T-helper 1 cell treated with Interleukin-12 subunit alpha and Interleukin-12 subunit beta and Interleukin-4 antibody, amounts not matched to agents 30 μg/mL and 1 μg/mL, for 36 hours (primary cell): ENCODE results near the gene KLRC3.
"Not testable (repeated sequence)": the region's sequence is repeated elsewhere in the genome, so short reads cannot be mapped to it uniquely, and the experiment has no call there.

ENCODE experiments used
- H3K27ac Mint-ChIP-seq: one replicate; pipeline ENCODE4 v1.8.0; 2021; ENCODE audit warnings: mild to moderate bottlenecking, mixed read lengths
- H3K27me3 Mint-ChIP-seq: one replicate; pipeline ENCODE4 v1.8.0; 2021; ENCODE audit warnings: low read depth, mixed read lengths
- H3K36me3 Mint-ChIP-seq: one replicate; pipeline ENCODE4 v1.8.0; 2021; ENCODE audit warnings: low read depth, mixed read lengths
- H3K4me1 Mint-ChIP-seq: one replicate; pipeline ENCODE4 v1.8.0; 2021; ENCODE audit warnings: low read depth, mixed read lengths
- H3K4me3 Mint-ChIP-seq: one replicate; pipeline ENCODE4 v1.8.0; 2021; ENCODE audit warnings: mild to moderate bottlenecking, moderate library complexity, mixed read lengths
- H3K9me3 Mint-ChIP-seq: one replicate; pipeline ENCODE4 v1.8.0; 2021; ENCODE audit warnings: mixed read lengths

KLRC3 gene

DNA sequence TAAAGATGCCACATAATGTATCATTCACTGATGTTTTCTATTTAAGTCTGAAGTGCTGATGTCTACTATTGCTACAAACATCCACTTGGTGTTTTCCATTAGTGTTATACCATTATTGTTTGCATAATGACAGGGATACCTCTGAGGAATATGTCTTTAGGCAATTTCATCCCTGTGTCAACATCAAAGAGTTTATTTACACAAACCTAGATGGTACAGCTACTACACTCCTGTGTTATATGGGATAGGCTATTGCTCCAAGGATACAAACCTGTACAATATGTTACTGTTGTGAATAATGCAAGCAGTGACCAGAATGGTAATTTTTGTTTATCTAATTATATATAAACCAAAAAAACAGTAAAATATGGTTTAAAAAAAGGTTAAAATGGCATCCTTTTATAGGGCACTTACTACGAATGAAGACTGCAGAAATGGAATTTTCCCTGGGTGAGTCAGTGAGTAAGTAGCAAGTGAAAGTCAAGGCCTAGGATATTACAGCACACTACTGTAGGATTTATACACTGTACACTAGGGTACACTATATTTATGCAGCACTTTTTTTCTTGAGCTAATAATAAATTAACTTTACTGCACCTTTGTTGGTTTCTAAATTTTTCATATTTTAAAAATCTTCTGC, 4.0 kb upstream of the KLRC3 start:
- H3K27me3 Mint-ChIP-seq, H3K9me3 Mint-ChIP-seq, H3K4me1 Mint-ChIP-seq, H3K36me3 Mint-ChIP-seq, H3K4me3 Mint-ChIP-seq, H3K27ac Mint-ChIP-seq: not testable (repeated sequence)

DNA sequence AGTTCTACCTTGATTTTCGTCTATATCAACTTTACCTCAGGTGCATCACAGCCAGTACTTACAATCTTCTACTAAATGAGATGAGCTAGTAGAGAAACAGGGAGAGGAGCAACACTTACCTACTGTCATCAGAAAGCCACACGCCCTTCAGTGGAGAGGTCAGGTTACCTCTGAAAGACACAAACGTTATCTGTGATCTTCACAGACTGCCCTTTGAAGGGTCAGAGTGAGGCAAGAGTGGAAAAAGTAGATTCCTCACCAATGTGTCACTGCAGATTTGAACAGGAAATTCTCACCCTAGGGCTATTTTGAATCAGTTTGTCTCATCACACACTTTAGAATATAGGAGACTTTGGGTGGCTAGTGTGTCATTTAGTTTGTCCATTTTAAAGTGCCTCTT, 1.8 kb upstream of the KLRC3 start:
- not testable (repeated sequence) for H3K36me3 Mint-ChIP-seq, H3K27ac Mint-ChIP-seq, H3K9me3 Mint-ChIP-seq, H3K4me1 Mint-ChIP-seq, H3K4me3 Mint-ChIP-seq, H3K27me3 Mint-ChIP-seq

DNA sequence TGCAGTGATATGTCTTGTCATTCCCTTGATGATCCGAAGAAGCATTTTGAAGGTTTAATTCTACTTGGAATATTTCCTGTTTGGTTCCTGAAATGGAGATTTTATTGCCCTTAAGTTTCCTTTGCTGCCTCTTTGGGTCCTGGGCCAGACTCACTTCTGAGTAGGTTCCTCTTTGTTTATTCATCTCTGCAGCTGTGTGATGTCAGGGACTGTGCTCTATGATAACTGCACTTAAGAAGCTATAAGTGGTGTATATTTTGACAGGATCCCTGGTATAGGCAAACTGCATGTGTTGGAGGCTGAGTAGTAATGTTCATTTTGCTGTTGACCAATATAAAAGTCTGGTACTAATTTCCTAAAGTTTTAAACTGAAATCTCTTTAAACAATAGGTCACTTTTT, 11.0 kb downstream of the KLRC3 start, which contains the start of gene KLRC4:
Gene KLRC4 (minus strand): TSS at position 366 of the 400 bp plus-strand sequence. CDS start 182 bp downstream, at position 184.
- H3K27me3 Mint-ChIP-seq = peaks cover 20% of the 10 kb centered on the region
- no peaks in the 10 kb centered on the region for H3K4me1 Mint-ChIP-seq
- no peaks in the 10 kb centered on the region for H3K36me3 Mint-ChIP-seq
- no peak within 1 kb of the TSS for H3K4me3 Mint-ChIP-seq
- H3K27ac Mint-ChIP-seq = no peak within 1 kb of the TSS
- H3K9me3 Mint-ChIP-seq = no peaks in the 10 kb centered on the region

DNA sequence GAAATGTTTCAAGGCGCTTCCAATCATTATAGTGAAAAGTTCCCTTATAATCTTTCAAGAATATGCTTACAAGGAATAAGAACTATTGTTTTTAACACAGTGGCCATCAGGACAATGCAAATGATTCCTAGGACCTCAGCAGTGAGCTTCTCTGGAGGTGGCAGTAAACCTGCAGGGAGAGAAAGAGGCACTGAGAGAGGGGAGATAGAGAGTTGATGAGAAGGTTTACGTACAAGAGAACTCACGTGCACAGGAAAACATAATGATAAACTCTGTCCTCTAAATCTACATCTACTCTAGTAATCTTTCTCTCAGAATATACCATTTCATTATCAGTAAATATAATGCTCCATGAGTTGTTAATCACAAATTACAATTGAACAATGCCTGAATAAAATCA, 11.6 kb downstream of the KLRC3 start:
- H3K27ac Mint-ChIP-seq = no peak overlapping the region

DNA sequence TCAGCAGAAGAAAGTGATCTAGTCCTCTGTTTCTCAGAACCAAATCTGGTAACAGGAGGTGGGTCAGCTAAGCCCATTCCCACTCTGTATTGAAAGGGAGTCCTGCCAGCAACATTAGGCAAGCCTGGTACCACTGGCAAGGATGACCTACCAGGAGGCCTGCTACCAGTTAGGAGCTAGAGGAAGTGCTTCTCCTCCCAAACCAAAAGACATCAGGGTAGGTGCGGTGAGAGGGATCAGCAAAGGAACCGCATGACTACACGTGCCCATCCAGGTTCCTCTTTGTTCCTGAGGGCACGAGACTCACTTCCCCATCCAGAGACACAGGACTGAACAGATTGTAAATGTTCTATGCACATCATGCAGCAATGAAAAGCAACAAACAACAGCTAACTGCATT, 13.7 kb downstream of the KLRC3 start:
- H3K4me1 Mint-ChIP-seq = no peaks in the 10 kb centered on the region
- H3K9me3 Mint-ChIP-seq = no peaks in the 10 kb centered on the region
- no peaks in the 10 kb centered on the region for H3K36me3 Mint-ChIP-seq
- H3K4me3 Mint-ChIP-seq = no peak overlapping the region
- H3K27ac Mint-ChIP-seq = no peak overlapping the region
- peaks cover 20% of the 10 kb centered on the region for H3K27me3 Mint-ChIP-seq

More for the DNA sequence above, 11.6 kb downstream of the KLRC3 start:
- H3K9me3 Mint-ChIP-seq = no peaks in the 10 kb centered on the region
- H3K4me1 Mint-ChIP-seq = no peaks in the 10 kb centered on the region
- no peak overlapping the region for H3K4me3 Mint-ChIP-seq
- peaks cover 19% of the 10 kb centered on the region for H3K27me3 Mint-ChIP-seq
- H3K36me3 Mint-ChIP-seq = no peaks in the 10 kb centered on the region

DNA sequence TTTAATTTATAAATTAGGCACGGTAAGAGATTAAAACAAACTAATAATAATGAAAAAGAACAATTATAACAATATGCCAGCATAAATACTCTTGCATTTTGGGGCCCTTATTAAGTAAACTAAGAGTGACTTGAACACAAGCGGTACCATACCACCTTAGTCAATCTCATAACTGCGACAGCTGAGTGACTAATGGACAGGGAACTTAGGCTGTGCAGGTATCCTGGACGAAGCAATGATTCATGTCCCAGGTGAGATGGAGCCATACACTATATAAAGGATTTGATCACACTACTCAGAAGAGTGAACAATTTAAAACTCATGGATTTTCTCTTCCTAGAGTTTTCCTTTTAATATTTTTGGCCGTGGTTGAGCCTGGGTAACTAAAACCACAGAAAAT, 15.1 kb downstream of the KLRC3 start:
- H3K27me3 Mint-ChIP-seq = peaks cover 25% of the 10 kb centered on the region
- no peaks in the 10 kb centered on the region for H3K4me1 Mint-ChIP-seq
- H3K36me3 Mint-ChIP-seq = no peaks in the 10 kb centered on the region
- H3K9me3 Mint-ChIP-seq = no peaks in the 10 kb centered on the region
- no peak overlapping the region for H3K27ac Mint-ChIP-seq
- H3K4me3 Mint-ChIP-seq = no peak overlapping the region

DNA sequence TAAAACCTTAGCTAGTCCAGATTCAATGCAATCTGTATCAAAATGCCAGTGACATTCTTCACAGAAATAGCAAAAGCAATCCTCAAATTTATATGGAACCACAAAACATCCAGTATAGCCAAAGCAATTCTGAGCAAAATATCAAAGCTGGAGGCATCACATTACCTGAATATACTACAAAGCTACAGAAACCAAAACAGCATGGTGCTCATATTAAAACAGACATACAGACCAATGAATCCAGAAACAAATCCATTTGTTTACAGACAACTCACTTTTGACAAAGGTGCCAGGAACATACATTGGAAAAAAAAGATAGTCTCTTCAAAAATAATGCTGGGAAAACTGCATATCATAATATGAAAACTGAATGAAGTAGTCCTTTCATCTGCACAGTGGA, 15.6 kb downstream of the KLRC3 start:
- Mint-ChIP-seq H3K27me3 (peaks cover 25% of the 10 kb centered on the region), H3K27ac (no peak overlapping the region), H3K4me1 (no peaks in the 10 kb centered on the region), H3K9me3 (no peaks in the 10 kb centered on the region), H3K36me3 (no peaks in the 10 kb centered on the region), H3K4me3 (no peak overlapping the region)

DNA sequence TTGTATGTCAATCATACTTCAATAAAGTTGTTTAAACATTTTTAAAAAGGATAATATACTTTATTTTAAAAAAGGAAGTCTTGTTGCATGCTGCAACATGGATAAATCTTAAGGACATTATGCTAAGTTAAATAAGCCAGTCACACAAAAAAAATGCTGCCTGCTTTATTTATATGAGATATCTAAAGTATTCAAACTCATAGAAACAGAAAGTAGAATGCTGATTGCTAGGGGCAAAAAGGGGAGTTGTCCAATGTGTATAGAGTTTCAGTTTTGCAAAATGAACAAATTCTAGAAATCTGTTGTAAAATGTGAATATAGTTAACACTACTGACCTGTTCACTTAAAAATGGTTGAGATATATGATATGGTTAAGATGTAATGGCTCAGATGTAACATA, 19.6 kb downstream of the KLRC3 start:
- Mint-ChIP-seq H3K27ac (no peak overlapping the region), H3K36me3 (no peaks in the 10 kb centered on the region), H3K4me1 (no peaks in the 10 kb centered on the region), H3K9me3 (no peaks in the 10 kb centered on the region), H3K27me3 (peaks cover 20% of the 10 kb centered on the region), H3K4me3 (no peak overlapping the region)

DNA sequence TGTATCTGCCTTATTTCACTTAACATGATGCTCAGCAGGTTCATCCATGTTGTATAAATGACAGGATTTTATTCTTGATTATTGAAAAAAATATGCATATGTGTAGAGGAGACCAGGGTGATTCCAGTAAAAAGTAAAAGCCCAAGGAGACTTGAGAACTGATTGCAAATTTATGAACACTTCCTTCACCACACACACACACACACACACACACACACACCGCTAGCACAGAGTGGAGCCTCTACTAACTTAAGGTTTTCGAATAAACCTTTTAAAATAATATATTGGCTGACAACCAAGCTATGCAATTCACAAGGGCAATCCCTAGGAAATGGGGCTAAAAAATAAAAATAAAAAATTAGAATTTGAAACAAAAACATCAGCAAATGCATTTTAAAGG, 22.2 kb downstream of the KLRC3 start:
- H3K27ac Mint-ChIP-seq = no peak overlapping the region
- no peaks in the 10 kb centered on the region for H3K9me3 Mint-ChIP-seq
- no peaks in the 10 kb centered on the region for H3K4me1 Mint-ChIP-seq
- peaks cover 29% of the 10 kb centered on the region for H3K27me3 Mint-ChIP-seq
- H3K36me3 Mint-ChIP-seq = no peaks in the 10 kb centered on the region
- H3K4me3 Mint-ChIP-seq = no peak overlapping the region

DNA sequence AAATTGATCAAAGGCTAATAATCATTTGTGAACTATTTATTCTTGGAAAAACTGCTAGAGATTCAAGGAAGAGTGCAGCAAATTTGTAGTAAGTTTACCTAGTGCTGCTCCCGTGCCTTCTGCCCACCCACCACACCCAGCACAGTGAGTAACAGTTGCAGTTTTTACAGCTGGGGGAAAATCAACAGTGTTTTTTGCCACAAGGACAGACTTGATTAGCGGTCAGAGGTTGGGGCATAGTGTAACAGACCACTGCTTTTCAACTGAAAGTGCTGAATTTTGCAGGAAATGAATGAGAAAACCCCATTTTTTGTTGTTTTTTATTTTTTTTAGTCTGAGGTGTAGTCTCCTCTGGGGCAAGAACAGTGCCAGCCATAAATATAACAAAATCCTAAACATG, 23.1 kb downstream of the KLRC3 start:
- peaks cover 30% of the 10 kb centered on the region for H3K27me3 Mint-ChIP-seq
- no peaks in the 10 kb centered on the region for H3K4me1 Mint-ChIP-seq
- H3K4me3 Mint-ChIP-seq = no peak overlapping the region
- no peak overlapping the region for H3K27ac Mint-ChIP-seq
- H3K9me3 Mint-ChIP-seq = no peaks in the 10 kb centered on the region
- no peaks in the 10 kb centered on the region for H3K36me3 Mint-ChIP-seq

DNA sequence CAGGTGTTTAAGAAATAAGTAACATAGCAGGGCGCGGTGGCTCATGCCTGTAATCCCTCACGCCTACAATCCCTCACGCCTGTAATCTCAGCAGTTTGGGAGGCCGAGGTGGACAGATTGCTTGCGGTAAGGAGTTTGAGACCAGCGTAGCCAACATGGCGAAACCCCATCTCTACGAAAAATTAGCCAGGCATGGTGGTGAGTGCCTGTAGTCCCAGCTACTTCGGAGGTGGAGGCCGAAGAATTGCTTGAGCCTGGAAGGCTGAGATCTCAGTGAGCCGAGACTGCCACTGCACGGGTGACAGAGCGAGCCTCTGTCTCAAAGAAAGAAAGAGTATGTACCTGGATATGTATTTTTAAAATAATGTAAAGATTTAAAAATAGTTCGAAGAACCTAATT, 24.2 kb downstream of the KLRC3 start:
- not testable (repeated sequence) for H3K4me3 Mint-ChIP-seq, H3K4me1 Mint-ChIP-seq, H3K27ac Mint-ChIP-seq, H3K9me3 Mint-ChIP-seq, H3K36me3 Mint-ChIP-seq
- peaks cover 33% of the 10 kb centered on the region for H3K27me3 Mint-ChIP-seq

DNA sequence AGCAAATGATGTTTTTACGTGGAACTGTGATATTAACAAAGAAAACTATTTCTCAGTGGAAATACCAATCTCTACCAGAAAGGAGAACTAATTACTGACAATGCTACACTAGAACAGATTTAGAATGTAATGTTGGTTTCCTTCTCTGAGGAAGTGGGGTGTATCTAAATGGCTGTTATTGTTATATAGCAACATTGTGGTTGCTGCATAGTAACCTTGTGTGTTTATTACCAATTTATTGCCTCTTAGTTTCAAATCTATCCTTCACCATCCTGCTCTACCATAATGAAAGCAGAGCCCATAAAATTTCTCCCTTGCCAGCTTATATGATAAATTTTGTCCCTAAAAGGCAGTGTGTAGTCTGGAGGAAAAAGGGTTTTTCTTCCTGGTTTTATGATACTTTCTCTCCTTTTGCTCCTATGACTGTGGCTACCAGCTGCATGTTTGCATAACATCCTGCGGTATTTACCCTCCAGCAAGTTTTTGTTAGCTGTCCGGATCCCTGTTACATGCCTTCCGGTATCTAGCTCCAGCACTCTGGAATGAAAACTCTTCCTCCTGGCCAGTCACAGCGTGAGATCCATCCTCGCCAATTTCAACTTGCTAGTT, 24.9 kb downstream of the KLRC3 start:
- Mint-ChIP-seq H3K4me3 (no peak overlapping the region), H3K27ac (no peak overlapping the region), H3K27me3 (peaks cover 30% of the 10 kb centered on the region), H3K4me1 (no peaks in the 10 kb centered on the region), H3K9me3 (no peaks in the 10 kb centered on the region), H3K36me3 (no peaks in the 10 kb centered on the region)

DNA sequence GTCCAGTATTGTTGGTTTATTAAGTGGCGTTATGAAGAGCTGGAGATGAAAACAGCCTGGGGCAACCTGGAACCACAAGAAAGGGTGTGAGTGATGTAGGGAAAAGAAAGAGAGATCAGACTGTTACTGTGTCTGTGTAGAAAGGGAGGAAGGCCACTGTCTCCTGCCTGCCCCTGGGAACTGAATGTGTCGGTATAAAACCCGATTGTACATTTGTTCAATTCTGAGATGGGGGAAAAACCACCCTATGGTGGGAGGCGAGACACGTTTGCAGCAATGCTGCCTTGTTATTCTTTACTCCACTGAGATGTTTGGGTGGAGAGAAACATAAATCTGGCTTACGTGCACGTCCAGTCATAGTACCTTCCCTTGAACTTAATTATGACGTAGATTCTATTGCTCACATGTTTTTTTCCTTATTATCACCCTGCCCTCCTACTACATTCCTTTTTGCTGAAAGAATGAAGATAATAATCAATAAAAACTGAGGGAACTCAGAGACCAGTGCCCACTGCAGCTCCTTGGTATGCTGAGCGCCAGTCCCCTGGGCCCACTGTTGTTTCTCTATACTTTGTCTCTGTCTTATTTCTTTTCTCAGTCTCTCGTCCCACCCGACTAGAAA, 25.8 kb downstream of the KLRC3 start:
- H3K9me3 Mint-ChIP-seq, H3K4me1 Mint-ChIP-seq, H3K27ac Mint-ChIP-seq, H3K36me3 Mint-ChIP-seq, H3K4me3 Mint-ChIP-seq: not testable (repeated sequence)
- peaks cover 37% of the 10 kb centered on the region for H3K27me3 Mint-ChIP-seq

DNA sequence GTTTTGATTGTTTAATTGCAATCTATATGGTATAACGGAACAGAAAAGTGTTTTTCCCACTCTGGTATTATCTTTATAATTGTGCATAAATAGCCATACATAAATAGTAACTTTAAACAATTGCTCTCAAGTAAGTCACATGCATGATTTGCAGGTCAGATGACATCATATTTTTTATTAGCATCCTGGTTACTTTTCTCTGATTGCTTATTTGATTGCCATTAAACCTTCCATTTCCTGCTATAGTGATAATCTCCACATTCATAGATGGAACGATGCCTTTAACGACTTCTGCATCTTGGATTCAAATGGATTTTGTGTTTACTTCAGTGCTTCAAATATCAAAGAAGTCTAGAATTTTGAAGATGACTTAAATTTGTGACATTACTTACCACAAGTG, 27.1 kb downstream of the KLRC3 start:
- Mint-ChIP-seq H3K4me3 (no peak overlapping the region), H3K27ac (no peak overlapping the region), H3K9me3 (no peaks in the 10 kb centered on the region), H3K4me1 (no peaks in the 10 kb centered on the region), H3K36me3 (no peaks in the 10 kb centered on the region), H3K27me3 (peaks cover 36% of the 10 kb centered on the region)

DNA sequence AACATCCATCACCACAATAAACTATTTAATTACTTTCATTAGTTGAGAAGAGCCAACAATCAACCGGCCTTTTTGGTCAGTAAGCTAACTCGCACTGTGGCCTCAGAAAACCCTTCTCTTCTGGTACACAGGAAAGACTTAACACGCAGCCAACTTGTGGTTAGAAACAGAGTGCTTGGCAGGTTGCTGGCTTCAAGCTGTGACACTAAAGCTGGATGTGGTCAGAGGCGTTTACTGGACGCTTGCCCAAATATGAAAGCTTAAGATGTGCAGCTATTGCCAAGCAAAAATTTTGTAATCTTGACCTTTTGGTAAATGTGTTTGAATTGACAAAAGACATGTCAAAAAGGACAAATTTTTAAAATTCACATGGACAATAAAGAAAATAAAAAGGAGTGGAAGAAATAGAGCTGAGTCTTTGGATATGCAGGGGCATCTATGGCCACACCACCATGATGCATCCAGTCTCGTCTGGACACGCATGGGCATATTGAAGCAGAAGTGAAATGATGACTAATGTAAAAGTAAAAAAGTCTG, 27.9 kb downstream of the KLRC3 start:
- H3K36me3 Mint-ChIP-seq = no peaks in the 10 kb centered on the region
- H3K27me3 Mint-ChIP-seq = peaks cover 31% of the 10 kb centered on the region
- no peak overlapping the region for H3K27ac Mint-ChIP-seq
- no peaks in the 10 kb centered on the region for H3K4me1 Mint-ChIP-seq
- no peaks in the 10 kb centered on the region for H3K9me3 Mint-ChIP-seq
- H3K4me3 Mint-ChIP-seq = no peak overlapping the region
